T-helper 22 cell (primary cell): ENCODE results near the gene TMCC1.
"Not testable (repeated sequence)": the region's sequence is repeated elsewhere in the genome, so short reads cannot be mapped to it uniquely, and the experiment has no call there.

Experiments
- DNase-seq: peaks from one replicate; pipeline ENCODE4 v3.0.0-alpha.2; 2020; ENCODE audit warnings: low read depth

TMCC1 gene

DNA sequence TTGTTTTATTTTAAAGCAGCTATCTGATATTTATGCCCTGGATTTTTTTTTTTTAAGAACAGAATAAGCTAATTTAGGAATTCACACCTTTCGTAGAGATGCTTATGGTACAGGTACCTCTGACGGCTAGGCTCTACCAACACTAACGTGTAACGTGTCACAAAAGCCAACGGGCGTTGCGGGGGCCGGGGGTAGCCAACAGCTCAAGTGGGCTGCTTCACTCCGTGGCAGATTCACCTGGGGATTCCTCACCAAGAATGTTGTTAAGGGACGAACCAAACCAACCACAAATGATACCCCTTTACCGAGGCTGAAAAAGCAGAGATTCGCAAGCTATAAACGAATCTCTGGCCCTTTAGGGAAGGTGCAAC is 1.0 kb downstream of the TMCC1 start:
- DNase-seq: no peak

DNA sequence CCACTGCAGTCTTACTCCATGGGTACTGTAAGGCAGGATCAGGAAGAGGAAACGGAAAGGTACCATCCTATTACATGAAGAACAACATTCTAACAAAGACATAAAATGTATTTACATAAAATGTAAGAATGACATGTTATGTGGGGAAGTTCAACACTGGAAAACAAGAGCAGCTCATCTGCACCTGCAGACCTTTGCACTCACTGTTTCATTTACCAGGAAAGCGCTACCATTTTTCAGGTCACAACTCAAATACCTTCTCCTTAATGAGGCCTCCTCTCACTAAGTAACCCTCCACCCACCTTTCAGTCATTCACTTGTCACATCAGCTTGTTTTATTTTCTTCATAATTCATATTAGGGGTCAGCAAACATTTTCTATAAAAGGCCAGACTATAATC is 2.6 kb downstream of the TMCC1 start:
- DNase-seq: no peak

DNA sequence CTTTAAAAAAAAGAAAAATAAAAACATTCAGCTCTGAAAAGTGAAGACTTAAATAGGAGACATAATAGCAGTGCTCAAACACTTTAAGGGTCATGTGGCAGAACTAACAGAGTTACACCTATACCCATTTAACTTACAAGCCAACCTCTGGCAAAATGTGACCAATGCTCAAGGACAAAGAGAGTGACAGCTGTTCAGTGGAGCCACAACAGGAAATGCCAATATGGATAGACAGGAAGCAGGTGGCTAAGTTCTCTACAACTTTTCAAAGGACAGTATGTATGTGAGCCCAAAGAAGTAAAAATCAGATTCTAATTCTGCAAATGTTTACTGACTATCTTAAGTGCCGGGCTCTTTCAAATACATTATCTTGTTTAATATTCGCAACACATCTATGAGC is 3.4 kb downstream of the TMCC1 start:
- DNase-seq: no peak

DNA sequence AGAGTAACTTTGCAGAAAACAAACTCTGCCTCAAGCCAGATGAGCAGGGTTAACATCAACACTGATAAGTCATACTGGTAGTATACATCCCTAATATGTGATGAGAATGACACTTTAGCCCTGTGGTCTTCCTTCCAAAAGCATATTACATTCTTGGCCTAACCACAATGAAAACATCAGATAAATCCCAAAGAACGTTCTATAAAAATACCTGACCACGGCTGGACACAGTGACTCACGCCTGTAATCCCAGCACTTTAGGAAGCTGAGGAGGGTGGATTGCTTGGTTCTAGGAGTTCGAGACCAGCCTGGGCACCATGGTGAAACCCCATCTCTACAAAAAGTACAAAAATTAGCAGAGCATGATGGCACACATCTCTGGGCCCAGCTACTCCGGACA is 4.7 kb downstream of the TMCC1 start:
- DNase-seq: no peak

DNA sequence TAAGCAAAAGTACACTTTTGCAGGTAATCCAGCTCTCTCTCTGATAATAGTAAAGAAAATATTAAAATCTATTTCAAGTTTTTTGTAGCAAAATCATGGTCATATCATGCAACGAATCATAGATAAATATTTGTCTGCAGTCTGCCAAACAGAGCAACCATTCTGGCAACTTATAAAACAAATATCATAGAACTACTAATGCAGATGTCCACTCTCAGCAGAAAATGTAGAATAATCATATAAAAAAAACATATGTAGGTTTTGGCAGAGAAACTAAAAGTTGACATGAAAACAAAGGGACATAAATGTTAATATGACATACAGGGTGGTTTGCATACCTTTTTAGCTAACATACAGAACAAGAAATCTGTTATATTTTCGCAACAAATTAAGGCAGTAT is 12.2 kb downstream of the TMCC1 start:
- DNase-seq: no peak

DNA sequence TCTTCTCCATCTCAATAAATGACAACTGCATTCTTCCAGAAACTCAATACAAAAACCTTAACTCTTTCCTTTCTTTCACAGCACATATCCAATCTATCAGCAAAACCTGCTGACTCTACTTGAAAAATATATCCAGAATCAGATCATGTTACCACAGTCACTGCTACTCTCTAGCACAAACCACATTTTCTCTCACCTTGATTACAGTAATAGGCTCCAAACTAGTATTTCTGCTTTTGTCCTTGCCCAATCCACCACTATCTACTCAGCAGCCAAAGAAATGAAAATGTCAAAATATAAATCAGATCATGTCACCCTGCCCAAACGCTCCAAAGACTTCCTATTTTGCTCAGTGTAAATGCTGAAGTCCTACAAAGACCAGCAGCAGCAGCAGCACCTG is 15.2 kb downstream of the TMCC1 start:
- no peak for DNase-seq

DNA sequence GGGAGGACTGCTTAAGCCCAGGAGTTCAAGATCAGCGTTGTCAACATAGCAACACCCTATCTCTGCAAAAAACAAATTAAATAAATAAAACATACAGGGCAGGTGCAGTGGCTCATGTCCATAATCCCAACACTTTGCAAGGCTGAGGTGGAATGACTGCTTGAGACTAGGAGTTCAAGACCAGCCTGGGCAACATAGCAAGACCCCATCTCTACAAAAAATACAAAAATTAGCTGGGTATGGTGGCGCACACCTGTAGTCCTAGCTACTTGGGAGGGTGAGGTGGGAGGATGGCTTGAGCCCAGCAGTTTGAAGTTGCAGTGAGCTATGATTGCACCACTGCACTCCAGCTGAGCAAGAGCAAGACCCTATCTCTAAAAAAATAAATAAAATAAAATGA is 19.0 kb downstream of the TMCC1 start:
- not testable (repeated sequence) for DNase-seq

DNA sequence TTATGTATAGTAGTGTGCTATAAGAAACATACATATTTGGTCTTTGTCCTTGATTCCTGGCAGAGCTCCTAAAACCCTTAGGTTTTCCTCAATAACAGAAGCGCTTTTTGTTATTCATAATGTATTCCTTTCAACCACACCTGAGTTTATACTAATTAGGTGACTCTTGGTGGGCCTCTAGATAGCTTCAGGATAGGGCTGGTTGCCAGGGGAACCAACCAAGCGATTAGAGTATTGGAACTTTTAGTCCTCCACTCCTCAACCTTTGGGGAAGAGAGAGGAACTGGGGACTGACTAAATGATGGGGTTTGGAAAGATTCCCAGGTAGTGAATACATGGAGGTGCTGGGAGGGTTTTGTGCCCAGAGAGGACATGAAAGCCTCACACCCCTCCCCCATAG is 24.6 kb downstream of the TMCC1 start:
- no peak for DNase-seq

DNA sequence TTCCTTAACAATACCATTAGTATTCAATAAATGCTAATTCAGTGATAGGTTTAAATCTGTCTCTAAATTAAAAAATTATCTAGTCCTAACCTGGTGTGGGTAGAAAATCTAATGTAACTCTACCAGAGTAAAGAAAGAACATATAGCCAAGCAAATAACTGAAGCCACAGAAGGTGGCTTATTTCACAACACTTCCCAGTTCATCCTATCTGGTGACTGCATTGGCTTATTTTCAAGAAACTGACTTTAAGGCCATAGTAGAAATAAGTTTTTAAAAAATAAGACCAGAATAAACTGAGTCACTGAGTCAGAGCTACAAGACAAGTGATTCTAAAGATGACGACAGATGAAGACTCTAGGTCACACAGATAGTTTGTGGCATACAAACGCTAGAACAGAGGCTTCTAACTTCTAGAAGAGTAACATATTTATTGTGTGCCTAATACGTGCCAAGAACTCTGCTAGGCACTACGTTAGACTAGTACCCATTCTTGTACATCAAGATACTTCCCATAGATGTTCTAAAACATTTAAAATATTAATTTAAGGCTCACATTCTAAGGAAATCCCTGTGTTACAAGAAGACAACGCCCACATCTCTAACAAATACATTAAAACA is 25.9 kb downstream of the TMCC1 start:
- no peak for DNase-seq

DNA sequence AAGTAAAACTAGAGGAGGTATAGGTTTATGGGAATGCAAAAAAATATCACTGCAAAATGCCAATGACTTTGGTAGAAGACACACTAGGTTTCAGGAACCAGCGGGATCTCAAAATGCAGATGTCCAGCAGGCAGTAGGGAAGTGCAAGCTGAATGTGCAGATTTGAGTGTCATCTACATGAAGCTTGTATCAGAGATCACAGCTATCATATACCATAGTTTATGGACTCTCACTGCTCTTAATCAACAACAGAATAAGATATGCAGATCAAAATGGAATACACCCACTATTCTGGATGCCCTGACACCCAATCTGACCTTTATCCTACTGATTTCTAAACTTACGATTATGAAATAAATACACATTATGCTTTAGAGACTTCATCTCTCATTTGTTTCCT is 27.7 kb downstream of the TMCC1 start:
- DNase-seq: no peak

DNA sequence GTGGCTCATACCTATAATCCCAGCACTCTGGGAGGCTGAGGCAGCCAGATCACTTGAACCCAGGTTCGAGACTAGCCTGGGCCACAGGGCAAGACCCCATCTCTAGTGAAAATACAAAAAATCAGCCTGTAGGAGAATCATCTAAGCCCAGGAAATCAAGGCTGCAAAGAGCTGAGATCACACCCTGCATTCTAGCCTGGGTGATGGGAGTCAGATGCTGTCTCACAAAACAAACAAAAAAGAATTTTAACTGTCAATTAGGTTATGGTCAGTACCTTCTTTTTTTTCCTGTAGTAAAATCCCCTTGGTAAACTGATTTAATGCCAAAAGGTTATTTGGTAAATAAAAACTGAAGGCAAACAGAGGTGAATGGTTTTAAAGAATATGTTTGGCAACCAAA is 29.0 kb downstream of the TMCC1 start:
- DNase-seq: no peak

DNA sequence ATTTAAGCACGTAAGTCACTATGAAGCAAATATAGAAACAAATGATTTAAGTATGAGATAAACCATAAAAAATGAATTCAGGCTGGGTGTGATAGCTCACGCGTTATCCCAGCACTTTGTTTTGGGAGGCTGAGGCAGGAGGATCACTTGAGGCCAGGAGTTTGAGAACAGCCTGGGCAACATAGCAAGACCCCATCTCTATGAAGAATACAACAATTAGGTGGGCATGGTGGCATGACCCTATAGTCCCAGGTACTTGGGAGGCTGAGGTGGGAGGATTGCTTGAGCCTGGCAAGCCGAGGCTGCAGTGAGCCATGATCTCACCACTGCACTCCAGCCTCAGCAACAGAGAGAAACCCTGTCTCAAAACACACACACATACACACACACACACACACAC is 34.2 kb downstream of the TMCC1 start:
- DNase-seq: no peak

DNA sequence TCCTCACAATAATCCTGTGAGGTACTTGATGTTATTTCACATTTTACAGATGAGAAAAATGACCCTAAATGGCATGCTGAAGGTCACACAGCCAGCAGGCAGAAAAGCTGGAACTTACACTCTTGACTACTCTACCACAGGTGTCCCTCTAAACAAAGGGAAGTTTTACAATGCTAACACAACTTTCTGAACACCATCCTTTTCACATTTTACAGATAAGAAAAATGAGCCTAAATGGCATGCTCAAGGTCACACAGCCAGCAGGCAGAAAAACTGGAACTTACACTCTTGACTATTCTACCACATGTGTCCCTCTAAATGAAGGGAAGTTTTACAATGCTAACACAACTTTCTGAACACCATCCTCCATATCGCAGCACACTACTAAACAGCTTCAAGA is 35.6 kb downstream of the TMCC1 start:
- DNase-seq: no peak

DNA sequence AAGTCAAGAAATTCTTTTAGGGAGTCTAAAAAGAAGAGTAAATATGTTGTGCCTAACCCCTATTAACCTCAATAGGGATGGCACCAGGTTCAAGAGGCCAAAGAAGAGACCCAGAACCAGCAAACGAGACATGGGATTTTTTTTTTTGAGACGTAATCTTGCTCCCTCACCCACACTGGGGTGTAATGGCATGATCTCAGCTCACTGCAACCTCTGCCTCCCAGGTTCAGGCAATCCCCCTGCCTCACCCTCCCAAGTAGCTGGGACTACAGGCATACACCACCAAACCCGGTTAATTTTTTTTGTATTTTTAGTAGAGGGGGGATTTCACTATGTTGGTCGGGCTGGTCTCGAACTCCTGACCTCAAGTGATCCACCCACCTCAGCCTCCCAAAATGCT is 36.7 kb downstream of the TMCC1 start:
- DNase-seq: not testable (repeated sequence)

DNA sequence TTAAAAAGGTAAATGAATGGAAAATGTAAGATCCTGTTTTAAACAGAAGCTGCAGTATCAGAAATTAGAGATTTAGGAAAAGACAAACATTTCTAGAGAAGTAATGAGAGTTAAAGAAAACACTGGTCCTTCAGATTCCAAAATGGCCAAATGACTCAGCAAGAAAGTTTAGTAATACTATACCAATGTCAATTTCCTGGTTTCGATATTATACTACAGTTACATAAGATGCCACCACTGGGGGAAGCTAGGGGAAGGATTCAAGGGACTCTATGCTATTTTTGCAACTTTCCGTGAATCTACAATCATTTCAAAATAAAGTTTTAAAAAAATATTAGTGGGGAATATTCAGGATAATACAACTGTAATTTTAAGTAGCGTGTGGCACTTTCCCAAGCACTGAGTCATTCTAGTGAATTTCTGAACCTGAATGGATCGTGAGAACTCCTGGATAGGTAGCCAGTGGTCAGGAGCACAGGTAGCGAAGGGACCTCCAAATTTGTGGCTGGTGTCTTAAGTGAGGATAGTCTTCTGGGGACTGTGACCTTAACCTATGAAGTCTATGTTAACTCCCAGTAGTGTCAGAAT is 37.6 kb downstream of the TMCC1 start:
- no peak for DNase-seq

DNA sequence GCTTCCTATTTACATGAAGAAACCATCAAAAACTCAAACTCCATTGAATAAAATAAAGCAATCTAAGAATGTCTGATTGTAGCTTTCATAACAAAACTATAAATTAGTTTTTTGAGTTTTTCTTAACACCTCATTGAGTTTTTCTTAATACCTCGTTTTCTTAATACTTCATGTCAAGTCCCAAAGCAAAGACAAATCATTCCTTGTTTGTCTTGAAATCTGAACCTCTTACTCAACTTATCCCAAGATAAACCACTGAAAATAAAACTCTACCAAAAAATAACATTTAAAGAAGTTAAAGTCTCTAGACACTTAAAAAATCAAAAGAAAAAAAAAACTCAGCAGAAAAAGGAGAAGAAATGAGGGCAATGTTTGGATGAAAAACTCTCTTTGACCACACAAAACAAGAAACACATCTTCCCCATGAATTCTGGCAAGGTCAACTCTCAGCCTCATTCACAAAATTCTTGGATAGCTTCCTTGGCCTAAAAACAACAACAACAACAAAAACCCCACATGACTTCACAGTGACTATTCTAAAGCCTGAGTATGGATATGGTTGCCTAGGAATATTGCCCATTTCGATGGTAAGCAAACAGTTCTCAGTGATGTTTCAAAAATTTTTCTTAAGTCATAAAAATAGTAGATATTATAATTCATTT is 38.2 kb downstream of the TMCC1 start:
- DNase-seq: no peak

DNA sequence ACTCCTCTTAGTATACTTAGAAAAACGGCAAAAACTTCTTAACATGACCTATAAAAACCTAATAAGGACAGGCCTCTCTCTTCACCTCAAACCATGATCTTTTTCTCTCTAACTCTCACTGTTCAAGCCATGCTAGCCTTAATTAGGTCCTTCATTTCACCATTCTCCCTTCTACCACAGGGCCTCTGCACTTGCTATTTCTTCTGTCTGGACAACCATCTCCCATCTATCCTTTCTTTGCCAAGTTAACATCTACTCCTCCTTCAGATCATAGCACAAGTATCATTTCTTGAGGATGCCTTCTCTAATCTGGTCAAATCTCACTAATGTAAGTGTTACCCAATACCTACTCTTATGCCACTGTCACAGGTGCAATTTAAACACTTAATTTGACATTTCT is 39.1 kb downstream of the TMCC1 start:
- no peak for DNase-seq

DNA sequence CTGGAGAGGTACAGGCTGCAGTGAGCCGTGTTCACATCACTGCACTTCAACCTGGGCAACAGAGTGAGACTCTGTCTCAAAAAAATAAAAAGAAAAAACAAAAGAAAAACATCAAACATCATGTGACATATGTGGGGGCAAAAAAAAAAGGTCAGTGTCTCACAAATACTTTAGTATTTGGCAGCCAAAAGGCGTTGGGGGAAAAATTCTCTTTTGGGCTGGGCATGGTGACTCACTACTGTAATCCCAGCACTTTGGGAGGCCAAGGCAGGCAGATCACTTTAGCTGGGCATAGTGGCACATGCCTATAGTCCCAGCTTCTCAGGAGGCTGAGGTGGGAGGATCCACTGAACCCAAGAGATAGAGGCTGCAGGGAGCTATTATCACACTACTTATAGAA is 47.6 kb downstream of the TMCC1 start:
- no peak for DNase-seq

DNA sequence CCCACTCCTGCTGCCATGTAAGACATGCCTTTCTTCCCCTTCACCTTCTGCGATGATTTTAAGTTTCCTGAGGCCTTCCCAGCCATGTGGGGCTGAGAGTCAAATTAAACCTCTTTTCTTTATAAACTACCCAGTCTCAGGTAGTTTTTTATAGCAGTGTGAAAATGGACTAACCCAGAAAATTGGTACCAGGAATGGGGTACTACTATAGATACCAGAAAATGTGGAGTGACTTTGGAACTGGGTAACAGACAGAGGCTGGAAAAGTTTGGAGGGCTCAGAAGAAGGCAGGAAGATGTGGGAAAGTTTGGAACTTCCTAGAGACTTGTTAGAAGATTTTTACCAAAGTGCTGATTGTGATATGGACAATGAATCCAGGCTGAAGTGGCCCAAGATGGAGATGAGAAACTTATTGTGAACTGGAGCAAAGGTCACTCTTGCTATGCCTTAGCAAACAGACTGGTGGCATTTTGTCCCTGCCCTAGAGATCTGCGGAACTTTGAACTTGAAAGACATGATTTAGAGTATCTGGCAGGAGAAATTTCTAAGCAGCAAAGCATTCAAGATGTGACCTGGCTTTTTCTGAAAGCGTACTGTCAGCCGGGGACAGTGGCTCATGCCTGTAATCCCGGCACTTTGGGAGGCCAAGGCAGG is 52.7 kb downstream of the TMCC1 start:
- DNase-seq: no peak

DNA sequence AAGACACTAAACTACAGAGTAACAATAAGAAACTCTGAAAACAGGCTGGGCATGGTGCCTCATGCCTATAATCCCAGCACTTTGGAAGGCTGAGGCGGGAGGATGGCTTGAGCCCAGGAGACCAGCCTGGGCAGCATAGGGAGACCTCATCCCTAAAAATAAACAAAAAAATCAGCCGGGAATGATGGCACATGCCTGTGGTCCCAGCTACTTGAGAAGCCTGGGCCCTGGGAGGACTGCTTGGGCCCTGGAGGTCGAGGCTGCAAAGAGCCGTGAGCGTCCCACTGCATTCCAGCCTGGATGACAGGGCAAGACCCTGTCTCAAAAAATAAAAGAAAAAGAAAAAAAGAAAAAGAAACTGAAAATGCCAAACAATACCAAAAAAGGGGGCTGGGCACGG is 55.4 kb downstream of the TMCC1 start:
- DNase-seq: no peak

DNA sequence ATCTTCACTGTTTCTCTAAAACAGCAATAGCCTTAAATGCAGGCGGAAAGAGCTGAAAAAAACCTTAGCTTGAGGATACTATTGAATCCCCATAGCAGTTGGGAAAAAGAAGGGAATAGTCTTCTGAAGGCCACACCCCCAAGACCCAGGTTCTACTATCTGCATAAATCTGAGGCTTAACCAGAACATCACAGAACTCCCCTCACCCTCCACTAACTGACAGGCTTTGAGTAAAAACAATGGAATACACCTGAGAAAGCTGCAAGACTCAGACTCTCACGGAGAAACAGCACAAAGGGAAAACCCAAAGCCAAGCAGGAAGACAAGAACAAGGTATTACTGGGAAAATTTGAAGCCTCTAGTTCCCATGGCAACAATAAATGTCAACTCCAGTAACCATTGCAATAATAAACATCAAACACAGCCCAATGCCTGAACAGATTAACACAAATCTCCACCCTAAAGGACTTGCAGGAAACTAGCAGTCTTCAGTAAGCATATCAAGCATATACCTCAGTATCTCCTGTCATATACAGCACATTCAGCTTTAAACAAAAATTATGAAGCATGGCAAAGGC is 56.4 kb downstream of the TMCC1 start:
- no peak for DNase-seq

DNA sequence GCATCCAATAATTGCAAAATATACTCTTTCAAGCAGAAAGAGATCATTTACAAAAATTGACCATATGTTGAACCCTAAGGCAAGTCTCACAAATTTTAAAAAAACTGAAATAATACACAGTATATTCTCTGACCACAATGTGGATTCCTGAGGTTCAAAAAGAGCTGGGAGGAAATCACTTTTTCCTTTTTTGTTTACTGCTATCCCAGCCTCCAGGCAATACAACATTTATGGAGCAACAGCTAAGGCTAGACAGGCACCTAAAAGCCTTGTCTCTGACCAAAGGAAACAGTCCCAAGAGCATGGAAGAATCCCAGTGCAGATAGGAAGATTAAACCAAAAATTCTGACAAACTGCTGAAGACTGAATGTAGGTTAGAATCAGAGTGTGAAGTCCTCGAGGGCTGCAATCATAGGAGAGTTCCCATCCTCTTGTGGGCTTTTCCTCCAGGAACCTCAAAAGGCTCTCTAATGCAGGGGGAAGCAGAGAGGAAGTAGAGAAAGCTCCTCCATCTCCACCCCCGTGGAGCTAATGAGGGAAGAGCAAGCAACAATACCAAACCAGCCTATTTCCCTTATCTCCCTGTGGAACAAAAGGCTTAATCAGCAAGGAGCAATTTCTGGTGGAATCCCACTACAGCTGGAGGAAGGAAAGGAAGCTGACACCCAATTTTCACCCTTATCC is 57.0 kb downstream of the TMCC1 start:
- no peak for DNase-seq

DNA sequence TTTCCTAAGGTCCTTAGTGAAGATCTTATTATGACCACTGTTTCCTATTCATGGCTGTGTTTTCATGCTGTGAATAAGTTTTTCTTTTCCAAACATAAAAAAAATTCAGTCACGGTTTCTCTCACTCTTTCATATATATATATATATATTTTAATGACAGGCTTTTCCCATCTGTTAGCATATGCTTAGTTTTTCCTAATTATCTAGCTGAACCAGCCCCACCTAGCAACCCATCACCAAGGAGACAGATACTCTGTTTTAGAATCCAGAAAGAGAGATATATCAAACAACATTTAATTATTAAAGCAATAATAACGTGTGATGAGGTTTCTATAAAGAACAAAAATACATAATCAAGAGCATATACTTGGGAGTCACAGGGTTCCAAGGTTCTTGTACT is 58.3 kb downstream of the TMCC1 start:
- no peak for DNase-seq
